HEK293 (cell line): ENCODE measurements around the gene TTN.

Experiments used
- PBX3 ChIP-seq: sonication (generic); formaldehyde crosslinking; IDR thresholded peaks from 2 replicates; pipeline ENCODE4 v1.8.1; 2022; ENCODE audit warnings: mild to moderate bottlenecking, moderate library complexity, missing genetic modification reagents
- YY1 ChIP-seq: fragments of 450-650 bp; formaldehyde crosslinking; IDR thresholded peaks from 2 replicates; pipeline ENCODE4 v1.5.1; 2018; ENCODE audit warnings: missing biosample characterization, missing genetic modification characterization
- ZFP37 ChIP-seq: fragments of 450-650 bp; formaldehyde crosslinking; IDR thresholded peaks from 2 replicates; pipeline ENCODE4 v1.5.1; 2016; ENCODE audit warnings: missing biosample characterization, missing genetic modification characterization
- ZNF274 ChIP-seq, 2 experiments: fragments of 200-500 bp in 1 of 2; fragments of 450-650 bp in 1 of 2; sonication (Bioruptor generic) in 1 of 2; formaldehyde crosslinking in 1 of 2; IDR thresholded peaks; 2 replicates each; pipeline versions ENCODE4 v1.5.1 to v1.6.1; 2014 to 2016; ENCODE audit warnings: borderline replicate concordance in 1 of 2, inconsistent platforms in 1 of 2, low read length in 1 of 2, missing biosample characterization in 1 of 2, missing genetic modification characterization in 1 of 2
- ZNF792 ChIP-seq: fragments of 450-650 bp; formaldehyde crosslinking; IDR thresholded peaks from 2 replicates; pipeline ENCODE4 v1.5.1; 2016; ENCODE audit warnings: missing biosample characterization, missing genetic modification characterization
- TF ChIP-seq, protein P1 (sequence below): fragments of 450-650 bp; formaldehyde crosslinking; IDR thresholded peaks from 2 replicates; pipeline ENCODE4 v1.5.1; 2016; ENCODE audit warnings: missing biosample characterization, missing genetic modification characterization
- TF ChIP-seq, protein P2 (sequence below): fragments of 450-650 bp; formaldehyde crosslinking; IDR thresholded peaks from 2 replicates; pipeline ENCODE4 v1.5.1; 2016; ENCODE audit warnings: missing biosample characterization, missing genetic modification characterization, borderline replicate concordance

DNA sequence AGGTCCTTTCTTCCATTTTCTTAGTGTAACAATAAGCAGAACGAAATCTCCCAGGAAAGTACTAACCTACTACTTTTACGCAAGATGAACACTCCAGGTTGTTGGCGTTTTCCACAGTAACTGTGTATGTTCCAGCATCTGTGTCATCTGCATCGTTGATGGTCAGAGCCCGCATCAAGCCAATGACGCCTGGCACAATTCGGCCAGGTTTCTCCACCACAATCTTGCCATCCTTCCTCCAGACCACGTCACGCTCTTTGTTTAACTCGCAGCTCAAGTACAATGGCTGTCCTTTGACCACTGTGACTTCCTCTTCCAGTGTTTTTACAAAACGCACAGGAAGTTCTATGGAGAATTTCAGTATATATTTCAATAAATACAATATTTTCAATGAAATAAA is 171.3 kb downstream of the TTN start:
- TF ChIP-seq, protein P1, sequence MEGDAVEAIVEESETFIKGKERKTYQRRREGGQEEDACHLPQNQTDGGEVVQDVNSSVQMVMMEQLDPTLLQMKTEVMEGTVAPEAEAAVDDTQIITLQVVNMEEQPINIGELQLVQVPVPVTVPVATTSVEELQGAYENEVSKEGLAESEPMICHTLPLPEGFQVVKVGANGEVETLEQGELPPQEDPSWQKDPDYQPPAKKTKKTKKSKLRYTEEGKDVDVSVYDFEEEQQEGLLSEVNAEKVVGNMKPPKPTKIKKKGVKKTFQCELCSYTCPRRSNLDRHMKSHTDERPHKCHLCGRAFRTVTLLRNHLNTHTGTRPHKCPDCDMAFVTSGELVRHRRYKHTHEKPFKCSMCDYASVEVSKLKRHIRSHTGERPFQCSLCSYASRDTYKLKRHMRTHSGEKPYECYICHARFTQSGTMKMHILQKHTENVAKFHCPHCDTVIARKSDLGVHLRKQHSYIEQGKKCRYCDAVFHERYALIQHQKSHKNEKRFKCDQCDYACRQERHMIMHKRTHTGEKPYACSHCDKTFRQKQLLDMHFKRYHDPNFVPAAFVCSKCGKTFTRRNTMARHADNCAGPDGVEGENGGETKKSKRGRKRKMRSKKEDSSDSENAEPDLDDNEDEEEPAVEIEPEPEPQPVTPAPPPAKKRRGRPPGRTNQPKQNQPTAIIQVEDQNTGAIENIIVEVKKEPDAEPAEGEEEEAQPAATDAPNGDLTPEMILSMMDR (tag by site-specific recombination): no peak
- TF ChIP-seq, protein P2, sequence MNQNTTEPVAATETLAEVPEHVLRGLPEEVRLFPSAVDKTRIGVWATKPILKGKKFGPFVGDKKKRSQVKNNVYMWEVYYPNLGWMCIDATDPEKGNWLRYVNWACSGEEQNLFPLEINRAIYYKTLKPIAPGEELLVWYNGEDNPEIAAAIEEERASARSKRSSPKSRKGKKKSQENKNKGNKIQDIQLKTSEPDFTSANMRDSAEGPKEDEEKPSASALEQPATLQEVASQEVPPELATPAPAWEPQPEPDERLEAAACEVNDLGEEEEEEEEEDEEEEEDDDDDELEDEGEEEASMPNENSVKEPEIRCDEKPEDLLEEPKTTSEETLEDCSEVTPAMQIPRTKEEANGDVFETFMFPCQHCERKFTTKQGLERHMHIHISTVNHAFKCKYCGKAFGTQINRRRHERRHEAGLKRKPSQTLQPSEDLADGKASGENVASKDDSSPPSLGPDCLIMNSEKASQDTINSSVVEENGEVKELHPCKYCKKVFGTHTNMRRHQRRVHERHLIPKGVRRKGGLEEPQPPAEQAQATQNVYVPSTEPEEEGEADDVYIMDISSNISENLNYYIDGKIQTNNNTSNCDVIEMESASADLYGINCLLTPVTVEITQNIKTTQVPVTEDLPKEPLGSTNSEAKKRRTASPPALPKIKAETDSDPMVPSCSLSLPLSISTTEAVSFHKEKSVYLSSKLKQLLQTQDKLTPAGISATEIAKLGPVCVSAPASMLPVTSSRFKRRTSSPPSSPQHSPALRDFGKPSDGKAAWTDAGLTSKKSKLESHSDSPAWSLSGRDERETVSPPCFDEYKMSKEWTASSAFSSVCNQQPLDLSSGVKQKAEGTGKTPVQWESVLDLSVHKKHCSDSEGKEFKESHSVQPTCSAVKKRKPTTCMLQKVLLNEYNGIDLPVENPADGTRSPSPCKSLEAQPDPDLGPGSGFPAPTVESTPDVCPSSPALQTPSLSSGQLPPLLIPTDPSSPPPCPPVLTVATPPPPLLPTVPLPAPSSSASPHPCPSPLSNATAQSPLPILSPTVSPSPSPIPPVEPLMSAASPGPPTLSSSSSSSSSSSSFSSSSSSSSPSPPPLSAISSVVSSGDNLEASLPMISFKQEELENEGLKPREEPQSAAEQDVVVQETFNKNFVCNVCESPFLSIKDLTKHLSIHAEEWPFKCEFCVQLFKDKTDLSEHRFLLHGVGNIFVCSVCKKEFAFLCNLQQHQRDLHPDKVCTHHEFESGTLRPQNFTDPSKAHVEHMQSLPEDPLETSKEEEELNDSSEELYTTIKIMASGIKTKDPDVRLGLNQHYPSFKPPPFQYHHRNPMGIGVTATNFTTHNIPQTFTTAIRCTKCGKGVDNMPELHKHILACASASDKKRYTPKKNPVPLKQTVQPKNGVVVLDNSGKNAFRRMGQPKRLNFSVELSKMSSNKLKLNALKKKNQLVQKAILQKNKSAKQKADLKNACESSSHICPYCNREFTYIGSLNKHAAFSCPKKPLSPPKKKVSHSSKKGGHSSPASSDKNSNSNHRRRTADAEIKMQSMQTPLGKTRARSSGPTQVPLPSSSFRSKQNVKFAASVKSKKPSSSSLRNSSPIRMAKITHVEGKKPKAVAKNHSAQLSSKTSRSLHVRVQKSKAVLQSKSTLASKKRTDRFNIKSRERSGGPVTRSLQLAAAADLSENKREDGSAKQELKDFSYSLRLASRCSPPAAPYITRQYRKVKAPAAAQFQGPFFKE: no peak
- TF ChIP-seq PBX3 (CRISPR knock-in tag): no peak
- TF ChIP-seq ZNF792: no peak
- TF ChIP-seq ZFP37 (tag by site-specific recombination): no peak
- no peak for TF ChIP-seq YY1
- TF ChIP-seq ZNF274 (IDR thresholded peaks at IDR 0.05; ENCODE audit: low read length): no peak
- TF ChIP-seq ZNF274 (tag by site-specific recombination; IDR thresholded peaks at IDR 0.05; ENCODE audit: borderline replicate concordance): no peak
